RPMI8226 (cell line): ENCODE measurements around the gene CERS1.
A peak's percentile ranks its signal among the peaks of the same experiment; 100 is the strongest.

Source experiments
- DNase-seq: peaks from one replicate; pipeline ENCODE4 v3.0.0-alpha.2; 2015

Gene CERS1

DNA sequence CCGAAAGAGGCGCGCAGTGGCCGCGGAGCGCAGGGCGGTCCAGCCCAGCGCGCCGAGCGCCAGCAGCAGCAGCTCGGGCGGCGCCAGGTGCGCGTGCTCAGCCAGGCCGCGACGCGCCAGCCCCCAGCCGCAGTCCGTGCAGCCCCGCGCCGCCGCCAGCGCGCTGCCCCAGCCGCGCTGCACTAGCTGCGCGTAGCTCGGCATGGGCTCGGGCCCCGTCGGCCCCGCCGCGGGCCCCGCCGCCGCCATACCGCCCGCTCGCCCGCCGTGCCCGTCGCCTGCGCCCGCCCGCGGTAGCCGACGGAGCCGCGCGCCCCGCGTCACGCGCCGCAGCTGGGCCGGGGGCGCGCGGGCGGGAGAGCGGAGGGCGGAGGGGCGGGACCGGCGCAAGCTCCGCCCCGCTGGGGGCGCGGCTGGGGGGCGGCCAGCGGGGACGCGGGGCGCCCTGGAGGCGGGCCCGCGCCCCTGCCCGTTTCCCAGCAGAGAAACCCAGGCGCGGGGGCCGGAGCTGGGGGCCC is at the start of gene CERS1:
TSS of gene CERS1 (minus strand) at position 335 of the 518 bp plus-strand sequence. CDS start at position 249, 86 bp downstream.
- peak; percentile 37 for DNase-seq

- no peak for DNase-seq
These were observed 49.3 kb upstream of the CERS1 start for GRCh38 chr19:18945297-18945696.

- no peak for DNase-seq
These were observed 47.5 kb upstream of the CERS1 start for GRCh38 chr19:18943465-18943864.

GRCh38 chr19:18942692-18943091 is 46.7 kb upstream of the CERS1 start:
- no peak for DNase-seq

DNA sequence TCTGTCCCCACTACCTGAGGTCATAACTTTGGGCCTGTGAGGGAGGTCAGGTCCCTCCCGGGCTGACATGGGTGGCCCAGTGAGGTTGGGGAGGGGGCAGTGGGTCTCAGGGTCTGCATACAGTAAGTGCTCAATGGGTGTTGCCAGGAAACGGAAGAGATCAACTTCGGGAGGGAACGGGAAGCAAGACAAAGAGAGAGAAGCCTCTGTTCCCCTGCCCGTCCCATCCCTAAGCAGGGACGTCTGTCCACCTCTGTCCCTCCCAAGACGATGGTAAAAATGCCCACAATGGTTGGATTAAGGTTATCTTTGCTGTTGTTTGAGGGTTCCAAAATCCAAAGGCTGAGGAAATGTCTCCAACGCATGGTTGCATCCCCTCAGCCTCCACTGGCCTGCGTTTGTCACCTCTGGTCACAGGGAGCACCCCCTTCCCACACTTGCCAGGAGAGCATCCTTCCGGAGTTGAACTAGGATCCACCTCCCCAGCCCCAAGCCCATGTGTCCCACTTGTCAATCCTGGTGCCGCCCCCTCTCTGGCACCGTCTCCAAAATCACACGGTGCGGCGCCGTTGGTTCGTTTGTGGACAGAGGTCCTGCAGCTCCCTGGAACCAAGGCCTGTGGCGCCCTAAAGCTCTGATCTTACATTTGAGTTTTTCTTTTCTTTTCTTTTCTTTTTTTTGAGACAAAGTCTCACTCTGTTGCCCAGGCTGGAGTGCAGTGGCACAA is 45.8 kb upstream of the CERS1 start:
- no peak for DNase-seq

DNA sequence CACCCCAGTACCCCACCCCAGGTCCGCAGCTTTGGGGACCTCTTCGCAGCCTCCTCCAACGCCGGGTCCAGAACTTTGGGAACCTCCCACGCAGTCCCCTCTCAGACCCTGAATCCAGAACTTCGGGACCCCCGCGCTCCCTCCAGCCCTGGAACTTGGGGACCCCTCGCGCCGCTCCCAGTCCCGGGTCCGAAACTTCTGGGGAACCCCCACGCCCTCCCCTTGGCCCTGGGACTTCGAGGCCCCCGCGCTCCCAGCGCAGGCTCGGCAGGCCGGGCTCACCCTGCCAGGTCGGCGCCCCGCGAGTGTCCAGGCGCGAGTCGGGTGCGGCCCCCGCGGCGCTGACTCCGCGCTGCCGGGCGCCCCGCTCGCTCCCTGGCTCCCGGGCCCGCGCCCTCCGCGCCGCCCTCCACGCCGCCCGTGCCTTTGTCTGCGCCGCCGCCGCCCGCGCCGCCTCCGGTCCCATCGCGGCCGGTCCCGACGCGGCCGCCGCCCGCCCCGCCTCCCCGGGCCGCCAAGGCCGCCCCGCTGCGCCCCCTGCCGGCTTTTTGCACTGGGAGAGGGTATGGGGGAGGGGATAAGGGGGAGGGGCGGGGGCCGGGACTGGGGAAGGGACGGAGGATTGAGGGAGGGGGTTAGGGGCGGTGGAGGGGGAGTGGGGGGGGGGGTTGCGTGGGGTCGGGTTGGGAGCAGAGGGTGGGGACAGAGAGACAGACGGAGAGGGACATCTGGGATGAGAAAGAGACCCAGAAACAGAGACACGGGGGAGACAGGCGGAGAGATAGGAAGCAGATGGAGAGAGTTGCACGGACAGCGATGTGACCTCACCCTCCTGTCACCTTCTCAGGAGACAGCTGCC is 45.0 kb upstream of the CERS1 start, which contains the start of gene HOMER3:
TSS of gene HOMER3 (minus strand) at position 449 of the 859 bp plus-strand sequence. CDS start 2,235 bp downstream, outside the sequence.
- peak; percentile 84 for DNase-seq

DNA sequence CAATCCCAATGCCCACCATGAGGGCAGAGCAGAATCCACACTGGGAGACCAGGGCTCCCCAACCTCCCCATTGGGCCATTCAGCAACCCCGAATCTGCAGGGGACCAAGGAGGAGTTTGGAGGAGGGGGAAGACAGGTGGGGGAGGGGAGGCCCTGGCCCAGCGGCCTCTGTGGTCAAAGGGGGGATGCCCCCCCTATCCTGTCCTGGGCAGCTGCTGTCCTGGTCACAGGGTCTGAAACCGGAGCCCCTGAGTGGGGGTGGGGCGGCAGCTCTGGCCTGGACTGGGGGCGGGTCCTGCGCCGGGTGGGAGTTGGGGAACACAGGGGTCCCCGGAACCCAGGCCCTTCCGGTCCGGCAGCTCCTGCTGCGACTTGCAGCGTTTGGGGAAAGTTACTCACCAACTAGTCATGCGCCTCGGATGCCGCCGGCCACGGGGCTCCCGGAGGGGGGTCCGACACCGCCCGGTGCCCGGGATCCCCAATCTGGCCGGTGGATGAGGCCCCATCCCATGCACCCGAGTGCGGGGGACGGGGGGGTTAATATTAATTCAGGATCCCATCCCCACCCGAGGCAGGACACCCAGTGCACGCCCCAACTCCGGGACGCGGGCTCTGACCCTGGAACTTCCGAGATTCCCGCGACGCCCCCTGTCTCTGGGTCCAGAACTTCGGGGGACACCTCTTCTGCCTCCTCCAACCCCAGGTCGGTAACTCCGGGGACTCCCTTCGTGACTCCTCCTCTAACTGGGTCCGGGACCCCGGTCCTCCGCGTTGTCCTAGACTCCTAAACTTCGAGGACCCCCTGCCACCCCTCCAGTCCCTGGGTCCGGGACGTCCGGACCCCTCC is 44.2 kb upstream of the CERS1 start:
- DNase-seq = no peak

GRCh38 chr19:18939163-18939562 is 43.2 kb upstream of the CERS1 start:
- no peak for DNase-seq

DNA sequence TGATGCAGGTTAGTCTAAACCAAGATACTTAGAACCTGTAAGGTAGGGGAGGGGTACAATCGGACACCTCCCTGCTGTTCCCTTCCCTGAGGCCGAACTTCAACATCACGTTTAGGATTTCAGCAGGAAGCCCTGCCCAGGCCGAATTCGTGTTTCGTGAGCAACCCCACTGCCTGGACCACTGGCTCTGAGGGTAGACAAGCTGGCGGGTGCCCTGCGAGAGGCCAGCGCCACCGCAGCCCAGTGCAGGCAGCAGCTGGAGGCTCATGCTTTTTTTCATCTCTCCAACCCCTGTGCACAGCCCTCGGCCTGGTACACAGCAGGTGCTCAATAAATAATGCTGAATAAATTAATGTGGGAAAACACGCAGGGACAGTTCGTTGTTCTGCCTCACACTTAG is 37.3 kb upstream of the CERS1 start:
- DNase-seq = no peak

- DNase-seq = peak; percentile 47
These were observed 36.4 kb upstream of the CERS1 start for GRCh38 chr19:18932216-18932841.

- DNase-seq = no peak
These were observed 35.6 kb upstream of the CERS1 start for GRCh38 chr19:18931316-18932162.

GRCh38 chr19:18929311-18929710 is 33.4 kb upstream of the CERS1 start:
- DNase-seq = no peak

DNA sequence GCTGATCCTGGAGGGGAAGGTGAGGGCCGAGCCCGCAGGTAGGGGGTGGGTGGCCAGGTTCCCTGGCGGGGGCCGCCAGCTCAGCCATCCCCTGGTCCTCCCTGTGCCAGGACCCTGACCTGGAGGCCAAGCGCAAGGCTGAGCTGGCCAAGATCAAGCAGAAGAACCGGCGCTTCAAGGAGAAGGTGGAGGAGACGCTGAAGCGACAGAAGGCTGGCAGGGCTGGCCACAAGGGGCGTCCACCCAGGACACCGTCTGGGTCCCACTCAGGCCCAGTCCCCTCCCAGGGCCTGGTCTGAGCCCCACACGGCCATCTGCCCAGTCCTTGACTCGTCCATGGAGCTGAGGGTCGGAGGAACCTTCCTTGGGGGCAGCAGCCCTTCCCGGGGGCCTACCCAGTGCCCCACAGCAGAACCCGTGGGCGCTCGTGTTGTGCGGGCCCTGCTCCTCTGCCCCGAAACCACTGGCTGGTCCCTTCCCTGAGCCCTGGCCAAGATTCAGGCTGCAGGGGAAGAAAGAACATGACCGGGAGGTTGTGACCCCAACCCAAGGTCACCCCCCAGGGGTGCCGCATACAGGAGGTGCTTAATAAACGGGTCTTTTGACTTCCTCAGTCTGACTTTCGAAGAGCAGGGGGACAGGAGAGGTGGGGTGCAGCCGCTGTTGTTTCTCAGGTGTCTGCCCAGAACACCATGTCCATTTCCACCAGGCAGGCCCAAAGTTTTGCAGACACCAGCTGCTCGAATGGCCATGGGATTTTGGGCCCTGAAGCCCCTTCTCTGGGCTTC is 32.3 kb upstream of the CERS1 start:
- DNase-seq = no peak

DNA sequence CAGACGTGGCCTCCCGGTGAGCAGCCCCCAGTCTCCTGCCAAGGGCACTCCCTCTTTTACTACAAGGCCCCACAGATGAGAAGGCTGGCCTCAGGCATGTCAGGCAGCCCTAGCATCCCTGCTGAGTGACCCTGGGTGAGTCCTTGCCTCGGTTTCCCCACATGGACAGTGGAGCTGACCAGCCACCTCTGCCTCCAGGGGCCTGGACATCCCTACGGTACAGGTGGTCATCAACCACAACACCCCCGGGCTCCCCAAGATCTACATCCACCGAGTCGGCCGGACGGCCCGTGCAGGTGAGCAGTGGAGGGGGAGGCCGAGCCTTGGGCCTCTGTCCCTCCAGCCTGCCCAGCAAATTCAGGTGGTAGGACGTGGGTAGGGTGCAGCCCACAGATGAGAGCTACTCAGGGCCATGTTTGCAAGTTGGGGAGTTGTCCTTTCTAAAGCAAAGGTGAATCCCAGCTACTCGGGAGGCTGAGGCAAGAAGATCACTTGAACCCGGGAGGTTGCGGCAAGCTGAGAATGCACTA is 28.8 kb upstream of the CERS1 start:
- DNase-seq = no peak

DNA sequence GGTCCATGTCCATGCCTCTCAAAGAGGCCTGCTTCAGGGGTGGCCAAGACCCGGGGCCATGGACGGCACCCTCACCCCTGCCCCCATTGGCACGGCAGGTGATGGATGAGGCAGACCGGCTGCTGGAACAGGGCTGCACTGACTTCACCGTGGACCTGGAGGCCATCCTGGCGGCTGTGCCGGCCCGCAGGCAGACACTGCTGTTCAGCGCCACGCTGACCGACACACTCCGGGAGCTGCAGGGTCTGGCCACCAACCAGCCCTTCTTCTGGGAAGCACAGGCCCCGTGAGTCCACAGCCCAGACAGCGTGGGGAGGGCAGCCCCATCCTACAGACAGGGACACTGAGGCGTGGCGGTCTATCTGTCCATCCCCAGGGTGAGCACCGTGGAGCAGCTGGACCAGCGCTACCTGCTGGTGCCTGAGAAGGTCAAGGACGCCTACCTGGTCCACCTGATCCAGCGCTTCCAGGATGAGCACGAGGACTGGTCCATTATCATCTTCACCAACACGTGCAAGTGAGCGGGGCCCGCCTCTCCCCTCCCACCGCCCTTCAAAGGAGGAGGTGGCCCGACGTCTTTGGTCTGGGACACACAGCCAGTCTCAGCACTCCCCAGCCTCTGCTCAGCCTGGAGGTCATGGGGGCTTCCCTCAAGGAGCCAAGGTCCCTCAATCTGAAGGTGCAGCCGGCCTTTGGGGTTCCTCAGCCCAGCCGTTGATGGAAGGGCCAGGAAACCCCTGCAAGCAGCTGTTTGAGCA is 26.4 kb upstream of the CERS1 start:
- DNase-seq = no peak

DNA sequence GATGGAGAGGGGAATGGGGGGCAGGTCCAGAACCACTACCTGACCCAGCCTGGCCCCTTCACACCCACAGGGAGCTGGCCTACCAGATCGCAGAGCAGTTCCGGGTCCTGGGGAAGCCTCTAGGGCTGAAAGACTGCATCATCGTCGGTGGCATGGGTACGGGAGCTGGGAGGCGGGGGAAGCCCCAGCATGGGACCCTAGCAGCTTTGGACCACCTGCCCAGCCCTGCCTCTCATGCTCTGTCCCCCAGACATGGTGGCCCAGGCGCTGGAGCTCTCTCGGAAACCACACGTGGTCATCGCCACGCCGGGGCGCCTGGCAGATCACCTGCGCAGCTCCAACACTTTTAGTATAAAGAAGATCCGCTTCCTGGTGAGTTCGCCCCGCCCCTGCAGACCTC is 25.6 kb upstream of the CERS1 start:
- DNase-seq = no peak

DNA sequence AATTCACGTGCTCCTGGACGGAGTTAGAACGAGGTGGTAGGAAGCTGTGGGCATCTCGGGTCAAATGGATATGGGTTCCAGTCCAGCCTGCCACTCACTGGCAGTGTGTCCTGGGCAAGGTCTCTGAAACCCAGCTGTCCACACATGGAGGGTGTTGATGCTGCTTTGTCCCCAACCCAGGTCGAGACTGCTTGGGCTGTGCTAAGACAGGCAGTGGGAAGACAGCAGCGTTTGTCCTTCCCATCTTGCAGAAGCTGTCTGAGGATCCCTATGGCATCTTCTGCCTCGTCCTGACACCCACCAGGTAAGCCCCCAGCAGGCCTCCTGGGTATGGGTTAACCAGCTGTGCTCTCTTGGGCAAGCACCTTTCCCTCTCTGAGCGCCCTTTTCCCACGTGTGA is 24.4 kb upstream of the CERS1 start:
- DNase-seq = no peak

GRCh38 chr19:18919900-18920214 is 23.9 kb upstream of the CERS1 start:
- DNase-seq = no peak

GRCh38 chr19:18919086-18919899 is 23.3 kb upstream of the CERS1 start, which contains the start of the genes COPE and DDX49:
COPE (minus strand) TSS chr19:18919387; CDS start chr19:18919348, 39 bp downstream.
DDX49 (plus strand) TSS chr19:18919715; CDS start chr19:18919742, 27 bp downstream.
- DNase-seq = peak; percentile 99
